ENCODE results near the gene ENPP6. TPM values are rescaled to one million over a fixed set of nuclear protein-coding genes. Genes with fewer than 3 reads are reported as not detected.

The ENPP6 gene
- total and polyA plus RNA-seq, 2 of the 13 experiments (the other 11 are each of a cell fraction or from before 2014, with no cell fraction given): not detected

DNA sequence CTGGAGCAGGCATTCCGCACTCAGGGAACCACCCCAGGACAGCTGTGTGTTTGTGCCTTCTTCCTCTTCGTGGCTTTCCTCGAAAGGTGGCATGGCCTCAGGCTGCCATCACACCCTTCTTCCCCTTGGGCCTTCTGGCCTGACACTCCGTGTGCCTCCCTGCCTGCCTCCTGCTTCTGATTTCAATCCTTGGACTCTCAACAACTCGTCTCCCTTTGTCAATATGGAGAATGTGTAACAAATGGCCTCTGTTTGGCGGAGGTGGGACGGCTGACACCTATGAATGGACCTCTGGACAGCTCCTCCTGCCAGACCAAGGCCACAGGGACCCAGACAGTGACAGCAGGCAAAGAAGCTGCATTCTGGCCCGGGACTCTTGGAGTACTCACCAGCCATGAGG lies 137.0 kb downstream of the ENPP6 start (continued):
- TF ChIP-seq, protein P1, sequence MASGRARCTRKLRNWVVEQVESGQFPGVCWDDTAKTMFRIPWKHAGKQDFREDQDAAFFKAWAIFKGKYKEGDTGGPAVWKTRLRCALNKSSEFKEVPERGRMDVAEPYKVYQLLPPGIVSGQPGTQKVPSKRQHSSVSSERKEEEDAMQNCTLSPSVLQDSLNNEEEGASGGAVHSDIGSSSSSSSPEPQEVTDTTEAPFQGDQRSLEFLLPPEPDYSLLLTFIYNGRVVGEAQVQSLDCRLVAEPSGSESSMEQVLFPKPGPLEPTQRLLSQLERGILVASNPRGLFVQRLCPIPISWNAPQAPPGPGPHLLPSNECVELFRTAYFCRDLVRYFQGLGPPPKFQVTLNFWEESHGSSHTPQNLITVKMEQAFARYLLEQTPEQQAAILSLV (CRISPR knock-in tag; IDR thresholded peaks at IDR 0.05; ENCODE audit: borderline replicate concordance): no peak
- TF ChIP-seq POGZ (CRISPR knock-in tag; IDR thresholded peaks at IDR 0.05) (peak; percentile 72), YY1 (IDR thresholded peaks at IDR 0.05; ENCODE audit: insufficient read depth, insufficient replicate concordance, low read depth, low read length) (peak; percentile 33), ZFP36L1 (CRISPR knock-in tag; IDR thresholded peaks at IDR 0.05) (0 out of 2 replicates have a peak, but pooled peaks have one; percentile 59), ZNF34 (CRISPR knock-in tag; IDR thresholded peaks at IDR 0.05; ENCODE audit: borderline replicate concordance) (no peak), ZNF562 (CRISPR knock-in tag; IDR thresholded peaks at IDR 0.05; ENCODE audit: borderline replicate concordance) (no peak), ZNF350 (CRISPR knock-in tag; IDR thresholded peaks at IDR 0.05; ENCODE audit: borderline replicate concordance, low read depth) (peak; percentile 25; the same call in 1 of the 2 replicates), ZNF263 (CRISPR knock-in tag; IDR thresholded peaks at IDR 0.05) (peak; percentile 23; the same call in 1 of the 2 replicates), MED1 (CRISPR knock-in tag; IDR thresholded peaks at IDR 0.05) (peak; percentile 16; the same call in 1 of the 2 replicates), ZNF556 (CRISPR knock-in tag; IDR thresholded peaks at IDR 0.05; ENCODE audit: borderline replicate concordance) (peak; percentile 39; the same call in 1 of the 2 replicates), ZNF33B (CRISPR knock-in tag; IDR thresholded peaks at IDR 0.05) (no peak), TRIM24 (CRISPR knock-in tag; IDR thresholded peaks at IDR 0.05) (peak; percentile 55; the same call in 1 of the 2 replicates), YEATS4 (CRISPR knock-in tag; IDR thresholded peaks at IDR 0.05; ENCODE audit: borderline replicate concordance) (no peak), NR2C2 (CRISPR knock-in tag; IDR thresholded peaks at IDR 0.05; ENCODE audit: borderline replicate concordance) (peak; percentile 32; the same call in 1 of the 2 replicates), HOXA3 (CRISPR knock-in tag; IDR thresholded peaks at IDR 0.05) (peak; percentile 49; the same call in 1 of the 2 replicates), HDAC1 (CRISPR knock-in tag; IDR thresholded peaks at IDR 0.05) (peak; percentile 47; the same call in 1 of the 2 replicates)
- TF ChIP-seq, protein P2, sequence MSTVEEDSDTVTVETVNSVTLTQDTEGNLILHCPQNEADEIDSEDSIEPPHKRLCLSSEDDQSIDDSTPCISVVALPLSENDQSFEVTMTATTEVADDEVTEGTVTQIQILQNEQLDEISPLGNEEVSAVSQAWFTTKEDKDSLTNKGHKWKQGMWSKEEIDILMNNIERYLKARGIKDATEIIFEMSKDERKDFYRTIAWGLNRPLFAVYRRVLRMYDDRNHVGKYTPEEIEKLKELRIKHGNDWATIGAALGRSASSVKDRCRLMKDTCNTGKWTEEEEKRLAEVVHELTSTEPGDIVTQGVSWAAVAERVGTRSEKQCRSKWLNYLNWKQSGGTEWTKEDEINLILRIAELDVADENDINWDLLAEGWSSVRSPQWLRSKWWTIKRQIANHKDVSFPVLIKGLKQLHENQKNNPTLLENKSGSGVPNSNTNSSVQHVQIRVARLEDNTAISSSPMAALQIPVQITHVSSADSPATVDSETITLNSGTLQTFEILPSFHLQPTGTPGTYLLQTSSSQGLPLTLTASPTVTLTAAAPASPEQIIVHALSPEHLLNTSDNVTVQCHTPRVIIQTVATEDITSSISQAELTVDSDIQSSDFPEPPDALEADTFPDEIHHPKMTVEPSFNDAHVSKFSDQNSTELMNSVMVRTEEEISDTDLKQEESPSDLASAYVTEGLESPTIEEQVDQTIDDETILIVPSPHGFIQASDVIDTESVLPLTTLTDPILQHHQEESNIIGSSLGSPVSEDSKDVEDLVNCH (CRISPR knock-in tag; IDR thresholded peaks at IDR 0.05): no peak
- TF ChIP-seq, protein P3, sequence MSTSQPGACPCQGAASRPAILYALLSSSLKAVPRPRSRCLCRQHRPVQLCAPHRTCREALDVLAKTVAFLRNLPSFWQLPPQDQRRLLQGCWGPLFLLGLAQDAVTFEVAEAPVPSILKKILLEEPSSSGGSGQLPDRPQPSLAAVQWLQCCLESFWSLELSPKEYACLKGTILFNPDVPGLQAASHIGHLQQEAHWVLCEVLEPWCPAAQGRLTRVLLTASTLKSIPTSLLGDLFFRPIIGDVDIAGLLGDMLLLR (CRISPR knock-in tag; IDR thresholded peaks at IDR 0.05): no peak
- TF ChIP-seq, protein P4, sequence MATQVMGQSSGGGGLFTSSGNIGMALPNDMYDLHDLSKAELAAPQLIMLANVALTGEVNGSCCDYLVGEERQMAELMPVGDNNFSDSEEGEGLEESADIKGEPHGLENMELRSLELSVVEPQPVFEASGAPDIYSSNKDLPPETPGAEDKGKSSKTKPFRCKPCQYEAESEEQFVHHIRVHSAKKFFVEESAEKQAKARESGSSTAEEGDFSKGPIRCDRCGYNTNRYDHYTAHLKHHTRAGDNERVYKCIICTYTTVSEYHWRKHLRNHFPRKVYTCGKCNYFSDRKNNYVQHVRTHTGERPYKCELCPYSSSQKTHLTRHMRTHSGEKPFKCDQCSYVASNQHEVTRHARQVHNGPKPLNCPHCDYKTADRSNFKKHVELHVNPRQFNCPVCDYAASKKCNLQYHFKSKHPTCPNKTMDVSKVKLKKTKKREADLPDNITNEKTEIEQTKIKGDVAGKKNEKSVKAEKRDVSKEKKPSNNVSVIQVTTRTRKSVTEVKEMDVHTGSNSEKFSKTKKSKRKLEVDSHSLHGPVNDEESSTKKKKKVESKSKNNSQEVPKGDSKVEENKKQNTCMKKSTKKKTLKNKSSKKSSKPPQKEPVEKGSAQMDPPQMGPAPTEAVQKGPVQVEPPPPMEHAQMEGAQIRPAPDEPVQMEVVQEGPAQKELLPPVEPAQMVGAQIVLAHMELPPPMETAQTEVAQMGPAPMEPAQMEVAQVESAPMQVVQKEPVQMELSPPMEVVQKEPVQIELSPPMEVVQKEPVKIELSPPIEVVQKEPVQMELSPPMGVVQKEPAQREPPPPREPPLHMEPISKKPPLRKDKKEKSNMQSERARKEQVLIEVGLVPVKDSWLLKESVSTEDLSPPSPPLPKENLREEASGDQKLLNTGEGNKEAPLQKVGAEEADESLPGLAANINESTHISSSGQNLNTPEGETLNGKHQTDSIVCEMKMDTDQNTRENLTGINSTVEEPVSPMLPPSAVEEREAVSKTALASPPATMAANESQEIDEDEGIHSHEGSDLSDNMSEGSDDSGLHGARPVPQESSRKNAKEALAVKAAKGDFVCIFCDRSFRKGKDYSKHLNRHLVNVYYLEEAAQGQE (IDR thresholded peaks at IDR 0.05; ENCODE audit: borderline replicate concordance in 1 of 2, low read depth in 1 of 2, low read length in 2 of 2): peak; percentile 21 to 84
- TF ChIP-seq, protein P5, sequence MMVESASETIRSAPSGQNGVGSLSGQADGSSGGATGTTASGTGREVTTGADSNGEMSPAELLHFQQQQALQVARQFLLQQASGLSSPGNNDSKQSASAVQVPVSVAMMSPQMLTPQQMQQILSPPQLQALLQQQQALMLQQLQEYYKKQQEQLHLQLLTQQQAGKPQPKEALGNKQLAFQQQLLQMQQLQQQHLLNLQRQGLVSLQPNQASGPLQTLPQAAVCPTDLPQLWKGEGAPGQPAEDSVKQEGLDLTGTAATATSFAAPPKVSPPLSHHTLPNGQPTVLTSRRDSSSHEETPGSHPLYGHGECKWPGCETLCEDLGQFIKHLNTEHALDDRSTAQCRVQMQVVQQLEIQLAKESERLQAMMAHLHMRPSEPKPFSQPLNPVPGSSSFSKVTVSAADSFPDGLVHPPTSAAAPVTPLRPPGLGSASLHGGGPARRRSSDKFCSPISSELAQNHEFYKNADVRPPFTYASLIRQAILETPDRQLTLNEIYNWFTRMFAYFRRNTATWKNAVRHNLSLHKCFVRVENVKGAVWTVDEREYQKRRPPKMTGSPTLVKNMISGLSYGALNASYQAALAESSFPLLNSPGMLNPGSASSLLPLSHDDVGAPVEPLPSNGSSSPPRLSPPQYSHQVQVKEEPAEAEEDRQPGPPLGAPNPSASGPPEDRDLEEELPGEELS (CRISPR knock-in tag; IDR thresholded peaks at IDR 0.05): peak; percentile 43; the same call in 1 of the 2 replicates

All from HepG2 (cell line).